ENCODE data around the gene KCNG2. TPM values are rescaled to one million over a fixed set of nuclear protein-coding genes. Genes with fewer than 3 reads are reported as not detected.

Gene KCNG2
- polyA plus RNA-seq, 1 of the 3 experiments (the other 2 are of a cell fraction), result not detected

DNA sequence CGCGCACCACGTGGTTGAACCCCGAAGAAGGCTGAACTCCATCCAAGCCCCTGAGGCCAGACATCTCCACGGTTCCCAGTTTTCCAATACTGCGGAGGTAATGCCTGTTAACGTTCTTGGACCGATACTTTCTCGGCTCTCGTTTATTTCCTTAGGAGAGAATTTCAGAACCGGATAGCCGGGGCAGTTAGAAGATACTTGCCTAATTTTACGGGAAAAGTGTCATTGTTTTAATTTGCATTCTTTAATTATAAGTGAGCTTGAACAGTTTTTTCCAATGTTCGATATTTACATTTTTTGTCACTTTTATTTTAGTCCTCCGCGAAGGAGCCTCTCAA lies 10.2 kb upstream of the KCNG2 start:
- H3K9me2 ChIP-seq, result no peaks in the 10 kb centered on the region
- H3K4me3 ChIP-seq (ENCODE audit: low read depth in 2 of 2, low read length in 1 of 2), result no peak overlapping the region
- no peaks in the 10 kb centered on the region for H4K20me1 ChIP-seq (ENCODE audit: insufficient read depth)
- no peak overlapping the region for H2AFZ ChIP-seq (ENCODE audit: low read depth)
- peaks cover 0 to 4% of the 10 kb centered on the region in 2 experiments; a peak in 1 of 4 replicates for H3K4me1 ChIP-seq (ENCODE audit: control insufficient read depth in 1 of 2, insufficient read depth in 2 of 2, low read depth in 1 of 2, low read length in 1 of 2)
- no peak for DNase-seq
- TF ChIP-seq TCF12 (IDR thresholded peaks at IDR 0.05) (no peak), EZH2phosphoT487 (IDR thresholded peaks at IDR 0.05; ENCODE audit: borderline replicate concordance, low read depth) (peak; percentile 54; the same call in 1 of the 2 replicates), RAD21 (IDR thresholded peaks at IDR 0.05; ENCODE audit: low read length) (no peak)
- no peaks in the 10 kb centered on the region for H3K9me3 ChIP-seq
- no peaks in the 10 kb centered on the region for H3F3A ChIP-seq (replicated peaks; ENCODE audit: insufficient read depth)
- ChIA-PET POLR2A (no interaction called here), CTCF (interaction anchor here (0.9 kb wide), 1 partner anchor 39 kb away, joined by 3 read pairs; no protein-coding TSS in a partner anchor)
- no peak overlapping the region for H3K9ac ChIP-seq
- no peak overlapping the region for H3K4me2 ChIP-seq
- H3K36me3 ChIP-seq (replicated peaks in 1 of 2; ENCODE audit: control insufficient read depth in 1 of 2, insufficient read depth in 2 of 2, low read length in 1 of 2), result no peaks in the 10 kb centered on the region
- no peak overlapping the region for H3K27ac ChIP-seq (ENCODE audit: low read depth in 2 of 2, low read length in 1 of 2)
- H3K79me2 ChIP-seq (ENCODE audit: insufficient read depth), result no peaks in the 10 kb centered on the region
- peaks cover 90% of the 10 kb centered on the region for H3K27me3 ChIP-seq (ENCODE audit: insufficient read depth)
- WGBS (ENCODE audit: low lambda C conversion rate), result 49% methylated on average over 16 of the region's 16 CpGs

DNA sequence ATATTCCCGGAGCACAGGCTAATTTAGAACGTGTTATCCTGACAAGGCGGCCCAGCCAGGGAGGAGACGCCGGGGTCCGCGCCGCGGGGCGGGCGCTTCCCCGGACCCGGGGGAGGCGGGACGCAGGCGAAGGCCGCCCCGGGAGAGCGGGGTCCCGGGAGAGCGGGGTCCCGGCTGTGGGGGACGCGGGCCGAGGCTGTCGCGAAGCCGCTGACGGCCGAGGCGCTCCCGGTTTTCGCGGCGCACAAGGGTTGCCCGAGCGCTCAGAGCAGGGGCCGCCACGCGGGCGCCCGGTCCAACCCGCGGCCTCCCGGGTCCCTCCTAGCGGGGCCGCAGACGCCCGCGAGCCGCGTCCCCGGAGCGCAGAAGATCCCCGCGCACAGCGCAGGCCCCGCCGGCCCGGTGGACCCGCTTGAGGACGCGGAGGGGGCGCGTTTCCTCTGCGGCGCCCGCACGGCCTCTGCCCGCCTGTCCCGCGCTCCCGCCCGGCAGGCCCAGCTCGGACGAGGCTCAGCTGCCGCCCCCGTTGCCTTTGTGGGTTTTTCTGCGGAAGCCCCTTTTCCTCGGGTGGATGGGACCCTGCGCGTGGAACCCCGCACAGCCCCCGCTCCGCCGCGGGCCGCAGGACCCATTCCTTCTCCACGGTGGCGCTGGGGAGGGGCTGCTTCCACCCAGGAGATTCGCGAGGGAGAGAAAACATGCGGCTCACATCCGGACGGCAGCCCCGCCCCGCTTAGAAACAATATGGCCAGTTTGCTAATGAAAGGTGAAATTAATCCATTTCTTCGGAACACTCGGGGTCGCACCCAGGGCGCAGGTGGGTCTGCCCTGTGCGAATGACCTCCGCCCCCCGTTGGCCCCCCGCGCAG lies 9.6 kb upstream of the KCNG2 start:
- H3K36me3 ChIP-seq (replicated peaks in 1 of 2; ENCODE audit: control insufficient read depth in 1 of 2, insufficient read depth in 2 of 2, low read length in 1 of 2), result no peaks in the 10 kb centered on the region
- no peaks in the 10 kb centered on the region for H4K20me1 ChIP-seq (ENCODE audit: insufficient read depth)
- no peak overlapping the region for H3K4me2 ChIP-seq
- H3K9me3 ChIP-seq, result no peaks in the 10 kb centered on the region
- DNase-seq, result no peak
- 21% methylated on average over 31 of the region's 106 CpGs for WGBS (ENCODE audit: low lambda C conversion rate)
- CTCF ChIA-PET, result interaction anchor here (0.9 kb wide), 1 partner anchor 39 kb away, joined by 3 read pairs; no protein-coding TSS in a partner anchor
- no peak overlapping the region for H2AFZ ChIP-seq (ENCODE audit: low read depth)
- no peaks in the 10 kb centered on the region for H3K9me2 ChIP-seq
- no peak overlapping the region for H3K4me3 ChIP-seq (ENCODE audit: low read depth in 2 of 2, low read length in 1 of 2)
- POLR2A ChIA-PET, result no interaction called here
- no peaks in the 10 kb centered on the region for H3K79me2 ChIP-seq (ENCODE audit: insufficient read depth)
- TF ChIP-seq, protein P1, sequence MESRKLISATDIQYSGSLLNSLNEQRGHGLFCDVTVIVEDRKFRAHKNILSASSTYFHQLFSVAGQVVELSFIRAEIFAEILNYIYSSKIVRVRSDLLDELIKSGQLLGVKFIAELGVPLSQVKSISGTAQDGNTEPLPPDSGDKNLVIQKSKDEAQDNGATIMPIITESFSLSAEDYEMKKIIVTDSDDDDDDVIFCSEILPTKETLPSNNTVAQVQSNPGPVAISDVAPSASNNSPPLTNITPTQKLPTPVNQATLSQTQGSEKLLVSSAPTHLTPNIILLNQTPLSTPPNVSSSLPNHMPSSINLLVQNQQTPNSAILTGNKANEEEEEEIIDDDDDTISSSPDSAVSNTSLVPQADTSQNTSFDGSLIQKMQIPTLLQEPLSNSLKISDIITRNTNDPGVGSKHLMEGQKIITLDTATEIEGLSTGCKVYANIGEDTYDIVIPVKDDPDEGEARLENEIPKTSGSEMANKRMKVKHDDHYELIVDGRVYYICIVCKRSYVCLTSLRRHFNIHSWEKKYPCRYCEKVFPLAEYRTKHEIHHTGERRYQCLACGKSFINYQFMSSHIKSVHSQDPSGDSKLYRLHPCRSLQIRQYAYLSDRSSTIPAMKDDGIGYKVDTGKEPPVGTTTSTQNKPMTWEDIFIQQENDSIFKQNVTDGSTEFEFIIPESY (IDR thresholded peaks at IDR 0.05; ENCODE audit: borderline replicate concordance, low read depth), result no peak
- peak; percentile 71; the same call in 1 of the 2 replicates for TF ChIP-seq EZH2phosphoT487 (IDR thresholded peaks at IDR 0.05; ENCODE audit: borderline replicate concordance, low read depth)
- peaks cover 92% of the 10 kb centered on the region for H3K27me3 ChIP-seq (ENCODE audit: insufficient read depth)
- no peak overlapping the region for H3K9ac ChIP-seq
- H3F3A ChIP-seq (replicated peaks; ENCODE audit: insufficient read depth), result no peaks in the 10 kb centered on the region
- H3K27ac ChIP-seq (ENCODE audit: low read depth in 2 of 2, low read length in 1 of 2), result no peak overlapping the region
- peaks cover 0 to 4% of the 10 kb centered on the region in 2 experiments; a peak in 1 of 4 replicates for H3K4me1 ChIP-seq (ENCODE audit: control insufficient read depth in 1 of 2, insufficient read depth in 2 of 2, low read depth in 1 of 2, low read length in 1 of 2)

DNA sequence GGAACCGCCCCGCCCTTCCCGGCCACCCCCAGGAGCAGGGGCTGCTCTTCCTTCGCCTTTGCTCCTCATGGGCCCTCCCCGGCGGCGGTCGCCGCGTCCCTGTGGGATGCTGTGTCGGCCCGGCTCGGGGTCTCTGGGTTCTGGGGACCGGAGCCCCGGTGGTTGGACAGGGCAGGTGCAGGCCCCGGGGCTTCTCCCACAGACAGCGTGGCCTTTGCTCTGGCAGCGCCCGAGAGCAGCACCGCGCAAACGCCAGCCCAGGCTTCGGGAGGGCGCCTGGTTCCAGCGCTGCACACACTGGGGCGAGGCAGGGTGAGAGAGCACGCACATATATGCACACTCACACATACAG lies 9.0 kb upstream of the KCNG2 start:
- Histone ChIP-seq H3K9me3 (no peaks in the 10 kb centered on the region), H3K4me2 (no peak overlapping the region), H3K9ac (no peak overlapping the region), H4K20me1 (ENCODE audit: insufficient read depth) (no peaks in the 10 kb centered on the region), H3K4me1 (ENCODE audit: control insufficient read depth in 1 of 2, insufficient read depth in 2 of 2, low read depth in 1 of 2, low read length in 1 of 2) (peaks cover 0 to 4% of the 10 kb centered on the region in 2 experiments; a peak in 1 of 4 replicates), H2AFZ (ENCODE audit: low read depth) (no peak overlapping the region), H3F3A (replicated peaks; ENCODE audit: insufficient read depth) (no peaks in the 10 kb centered on the region), H3K27me3 (ENCODE audit: insufficient read depth) (peaks cover 88% of the 10 kb centered on the region), H3K4me3 (ENCODE audit: low read depth in 2 of 2, low read length in 1 of 2) (no peak overlapping the region), H3K79me2 (ENCODE audit: insufficient read depth) (no peaks in the 10 kb centered on the region), H3K27ac (ENCODE audit: low read depth in 2 of 2, low read length in 1 of 2) (no peak overlapping the region), H3K36me3 (replicated peaks in 1 of 2; ENCODE audit: control insufficient read depth in 1 of 2, insufficient read depth in 2 of 2, low read length in 1 of 2) (no peaks in the 10 kb centered on the region), H3K9me2 (no peaks in the 10 kb centered on the region)
- DNase-seq, result no peak
- POLR2A ChIA-PET, result no interaction called here
- 38% methylated on average over 21 of the region's 27 CpGs for WGBS (ENCODE audit: low lambda C conversion rate)
- CTCF ChIA-PET, result no interaction called here
- TF ChIP-seq NRF1 (IDR thresholded peaks at IDR 0.05; ENCODE audit: low read depth, low read length) (no peak), RFX5 (IDR thresholded peaks at IDR 0.05; ENCODE audit: low read length) (no peak), EP300 (IDR thresholded peaks at IDR 0.05; ENCODE audit: borderline replicate concordance in 1 of 2, low read depth in 1 of 2, low read length in 1 of 2) (no peak), RXRA (IDR thresholded peaks at IDR 0.05; ENCODE audit: borderline replicate concordance, low read depth) (no peak), RCOR1 (IDR thresholded peaks at IDR 0.05; ENCODE audit: low read length) (no peak), TAF1 (IDR thresholded peaks at IDR 0.05; ENCODE audit: borderline replicate concordance, low read depth, low read length) (no peak), JUND (IDR thresholded peaks at IDR 0.05) (no peak), EZH2phosphoT487 (IDR thresholded peaks at IDR 0.05; ENCODE audit: borderline replicate concordance, low read depth) (no peak)
- TF ChIP-seq, protein P2, sequence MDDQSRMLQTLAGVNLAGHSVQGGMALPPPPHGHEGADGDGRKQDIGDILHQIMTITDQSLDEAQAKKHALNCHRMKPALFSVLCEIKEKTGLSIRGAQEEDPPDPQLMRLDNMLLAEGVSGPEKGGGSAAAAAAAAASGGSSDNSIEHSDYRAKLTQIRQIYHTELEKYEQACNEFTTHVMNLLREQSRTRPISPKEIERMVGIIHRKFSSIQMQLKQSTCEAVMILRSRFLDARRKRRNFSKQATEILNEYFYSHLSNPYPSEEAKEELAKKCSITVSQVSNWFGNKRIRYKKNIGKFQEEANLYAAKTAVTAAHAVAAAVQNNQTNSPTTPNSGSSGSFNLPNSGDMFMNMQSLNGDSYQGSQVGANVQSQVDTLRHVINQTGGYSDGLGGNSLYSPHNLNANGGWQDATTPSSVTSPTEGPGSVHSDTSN (IDR thresholded peaks at IDR 0.05), result no peak
- TF ChIP-seq, protein P3, sequence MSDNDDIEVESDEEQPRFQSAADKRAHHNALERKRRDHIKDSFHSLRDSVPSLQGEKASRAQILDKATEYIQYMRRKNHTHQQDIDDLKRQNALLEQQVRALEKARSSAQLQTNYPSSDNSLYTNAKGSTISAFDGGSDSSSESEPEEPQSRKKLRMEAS (IDR thresholded peaks at IDR 0.05; ENCODE audit: low read depth), result no peak
- TF ChIP-seq, protein P4, sequence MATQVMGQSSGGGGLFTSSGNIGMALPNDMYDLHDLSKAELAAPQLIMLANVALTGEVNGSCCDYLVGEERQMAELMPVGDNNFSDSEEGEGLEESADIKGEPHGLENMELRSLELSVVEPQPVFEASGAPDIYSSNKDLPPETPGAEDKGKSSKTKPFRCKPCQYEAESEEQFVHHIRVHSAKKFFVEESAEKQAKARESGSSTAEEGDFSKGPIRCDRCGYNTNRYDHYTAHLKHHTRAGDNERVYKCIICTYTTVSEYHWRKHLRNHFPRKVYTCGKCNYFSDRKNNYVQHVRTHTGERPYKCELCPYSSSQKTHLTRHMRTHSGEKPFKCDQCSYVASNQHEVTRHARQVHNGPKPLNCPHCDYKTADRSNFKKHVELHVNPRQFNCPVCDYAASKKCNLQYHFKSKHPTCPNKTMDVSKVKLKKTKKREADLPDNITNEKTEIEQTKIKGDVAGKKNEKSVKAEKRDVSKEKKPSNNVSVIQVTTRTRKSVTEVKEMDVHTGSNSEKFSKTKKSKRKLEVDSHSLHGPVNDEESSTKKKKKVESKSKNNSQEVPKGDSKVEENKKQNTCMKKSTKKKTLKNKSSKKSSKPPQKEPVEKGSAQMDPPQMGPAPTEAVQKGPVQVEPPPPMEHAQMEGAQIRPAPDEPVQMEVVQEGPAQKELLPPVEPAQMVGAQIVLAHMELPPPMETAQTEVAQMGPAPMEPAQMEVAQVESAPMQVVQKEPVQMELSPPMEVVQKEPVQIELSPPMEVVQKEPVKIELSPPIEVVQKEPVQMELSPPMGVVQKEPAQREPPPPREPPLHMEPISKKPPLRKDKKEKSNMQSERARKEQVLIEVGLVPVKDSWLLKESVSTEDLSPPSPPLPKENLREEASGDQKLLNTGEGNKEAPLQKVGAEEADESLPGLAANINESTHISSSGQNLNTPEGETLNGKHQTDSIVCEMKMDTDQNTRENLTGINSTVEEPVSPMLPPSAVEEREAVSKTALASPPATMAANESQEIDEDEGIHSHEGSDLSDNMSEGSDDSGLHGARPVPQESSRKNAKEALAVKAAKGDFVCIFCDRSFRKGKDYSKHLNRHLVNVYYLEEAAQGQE (IDR thresholded peaks at IDR 0.05; ENCODE audit: low read depth, low read length), result no peak

All from SK-N-SH (cell line).